DMS 273 treated with DMSO at 0.1 percent for 48 hours (cell line): ENCODE measurements around the gene LAP3.
"Not testable (repeated sequence)": the region's sequence is repeated elsewhere in the genome, so short reads cannot be mapped to it uniquely, and the experiment has no call there.

Source experiments
- DNase-seq: peaks from one replicate; lab custom pipeline; 2025; lab: John Stamatoyannopoulos, UW

LAP3 gene

DNA sequence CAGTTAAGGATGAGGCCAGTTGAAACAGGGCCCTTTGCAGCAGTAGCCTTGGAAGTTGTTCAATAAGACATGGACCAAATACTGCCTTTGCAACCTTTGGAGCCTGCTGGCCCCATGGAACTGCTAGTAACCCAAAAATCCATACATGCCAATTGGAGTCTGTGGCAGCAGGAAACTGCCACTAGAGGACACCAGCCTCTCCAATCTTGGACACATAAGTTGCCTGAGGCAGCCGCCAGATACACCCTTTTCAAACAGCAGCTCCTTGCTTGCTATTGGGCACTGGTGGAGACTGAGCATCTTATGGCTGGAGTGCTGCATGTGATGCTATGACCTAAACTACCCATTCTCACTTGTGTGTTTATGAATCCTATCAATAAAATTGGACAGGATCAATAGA lies 14.8 kb upstream of the LAP3 start:
- no peak for DNase-seq

GRCh38 chr4:17565846-17566245 lies 11.2 kb upstream of the LAP3 start:
- DNase-seq, result no peak

GRCh38 chr4:17567271-17567670 lies 9.7 kb upstream of the LAP3 start:
- DNase-seq, result no peak

DNA sequence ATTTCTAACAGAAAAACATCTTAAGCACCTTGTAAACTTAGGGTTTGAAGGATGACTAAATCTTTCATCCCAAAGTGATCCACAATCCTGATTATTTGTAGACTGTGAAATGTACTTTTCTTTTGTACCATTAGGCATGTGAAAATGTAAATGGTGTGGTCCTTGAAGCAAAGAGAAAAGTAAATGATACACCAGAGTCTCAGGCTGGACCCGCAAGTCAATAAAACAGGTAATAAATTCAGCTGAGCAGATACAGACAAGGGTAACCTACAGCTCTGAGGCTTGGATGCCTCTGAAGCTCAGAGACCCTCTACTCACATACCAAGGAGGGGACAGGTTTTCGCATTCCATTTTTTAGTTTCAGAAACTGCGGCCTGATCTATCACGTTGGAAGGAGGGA lies 2.8 kb upstream of the LAP3 start:
- DNase-seq, result no peak

- not testable (repeated sequence) for DNase-seq
These were observed 1.8 kb upstream of the LAP3 start for GRCh38 chr4:17575177-17575576.

GRCh38 chr4:17577665-17578481 lies 875 bp downstream of the LAP3 start:
- DNase-seq, result no peak

DNA sequence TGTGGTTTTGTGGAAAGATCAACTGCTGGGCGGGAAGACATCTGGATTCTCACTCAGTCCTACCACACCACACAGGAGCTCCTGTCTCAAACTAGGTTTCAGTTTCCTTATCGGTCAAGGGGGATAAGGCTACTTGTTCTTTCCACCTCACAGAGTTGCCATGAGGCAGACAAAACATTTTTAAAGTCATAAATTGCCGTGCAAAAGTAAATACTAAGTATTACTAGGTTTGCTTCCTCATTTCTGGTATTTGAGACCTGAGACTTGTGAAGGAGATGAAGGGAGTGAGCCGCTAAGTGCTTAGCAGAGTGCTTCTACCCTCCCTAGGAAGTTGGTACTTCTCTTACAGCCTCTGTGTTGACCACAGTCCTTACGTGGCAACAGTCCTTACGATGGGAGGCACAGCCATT lies 1.5 kb downstream of the LAP3 start:
- DNase-seq, result no peak

DNA sequence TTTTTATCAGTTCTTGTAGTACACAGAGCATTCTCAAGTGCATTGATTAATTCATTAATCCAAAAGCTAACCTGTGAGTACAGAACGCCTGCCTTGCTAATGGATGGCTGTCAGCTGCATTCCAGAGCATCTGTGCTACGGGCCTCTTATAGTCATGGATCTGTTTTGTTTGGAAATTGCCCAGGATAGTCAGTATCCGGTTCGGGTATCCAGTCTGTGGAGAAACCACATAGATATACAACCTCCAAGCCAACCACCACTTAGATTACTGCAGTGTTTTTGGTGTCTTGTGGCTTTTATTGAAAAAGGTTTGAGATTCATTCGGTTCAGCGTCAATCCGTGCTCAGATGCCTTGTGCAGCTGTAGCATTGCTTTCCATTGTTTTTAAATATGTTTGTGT lies 4.0 kb downstream of the LAP3 start:
- DNase-seq, result no peak

DNA sequence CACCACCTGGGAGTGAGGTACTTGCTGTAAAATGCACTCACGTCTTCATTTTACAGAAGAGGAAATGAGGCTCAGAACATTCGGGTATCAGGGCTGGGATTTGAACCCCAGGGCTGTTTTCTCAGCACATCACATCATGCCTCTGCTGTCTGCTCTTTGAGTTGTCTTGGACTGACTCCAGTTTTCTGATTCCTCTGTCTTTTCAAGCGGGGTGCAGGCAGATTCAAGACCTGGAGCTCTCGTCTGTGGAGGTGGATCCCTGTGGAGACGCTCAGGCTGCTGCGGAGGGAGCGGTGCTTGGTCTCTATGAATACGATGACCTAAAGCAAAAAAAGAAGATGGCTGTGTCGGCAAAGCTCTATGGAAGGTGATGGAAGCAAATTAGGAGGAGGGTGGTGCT lies 6.3 kb downstream of the LAP3 start:
- no peak for DNase-seq

GRCh38 chr4:17583941-17584340 lies 6.9 kb downstream of the LAP3 start:
- DNase-seq, result no peak

DNA sequence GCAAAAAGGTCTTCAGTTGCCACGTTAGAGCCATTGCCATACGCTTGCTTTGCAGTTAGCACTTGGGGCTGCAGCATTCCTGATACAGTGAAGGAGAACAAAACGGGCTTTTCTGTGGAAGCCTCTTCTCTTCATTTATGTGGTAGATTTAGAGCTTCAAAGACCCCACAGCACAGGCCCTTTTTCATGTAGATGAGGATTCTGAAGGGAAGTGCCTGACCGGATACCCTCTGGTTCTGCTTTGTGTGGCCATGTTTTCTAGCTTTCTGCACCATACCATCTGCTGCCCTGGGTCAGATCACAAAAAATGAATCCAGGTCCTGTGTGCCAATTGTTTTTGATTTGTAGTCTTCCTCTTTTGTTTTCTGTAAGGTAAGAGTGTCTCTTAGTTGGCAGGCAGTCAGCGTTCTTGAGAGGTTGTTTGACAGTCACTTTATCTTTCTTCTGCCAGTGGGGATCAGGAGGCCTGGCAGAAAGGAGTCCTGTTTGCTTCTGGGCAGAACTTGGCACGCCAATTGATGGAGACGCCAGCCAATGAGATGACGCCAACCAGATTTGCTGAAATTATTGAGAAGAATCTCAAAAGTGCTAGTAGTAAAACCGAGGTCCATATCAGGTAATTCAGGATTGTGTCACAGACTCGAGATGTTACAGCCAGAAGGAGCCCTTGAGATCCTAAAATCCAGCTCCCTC lies 7.7 kb downstream of the LAP3 start:
- no peak for DNase-seq

DNA sequence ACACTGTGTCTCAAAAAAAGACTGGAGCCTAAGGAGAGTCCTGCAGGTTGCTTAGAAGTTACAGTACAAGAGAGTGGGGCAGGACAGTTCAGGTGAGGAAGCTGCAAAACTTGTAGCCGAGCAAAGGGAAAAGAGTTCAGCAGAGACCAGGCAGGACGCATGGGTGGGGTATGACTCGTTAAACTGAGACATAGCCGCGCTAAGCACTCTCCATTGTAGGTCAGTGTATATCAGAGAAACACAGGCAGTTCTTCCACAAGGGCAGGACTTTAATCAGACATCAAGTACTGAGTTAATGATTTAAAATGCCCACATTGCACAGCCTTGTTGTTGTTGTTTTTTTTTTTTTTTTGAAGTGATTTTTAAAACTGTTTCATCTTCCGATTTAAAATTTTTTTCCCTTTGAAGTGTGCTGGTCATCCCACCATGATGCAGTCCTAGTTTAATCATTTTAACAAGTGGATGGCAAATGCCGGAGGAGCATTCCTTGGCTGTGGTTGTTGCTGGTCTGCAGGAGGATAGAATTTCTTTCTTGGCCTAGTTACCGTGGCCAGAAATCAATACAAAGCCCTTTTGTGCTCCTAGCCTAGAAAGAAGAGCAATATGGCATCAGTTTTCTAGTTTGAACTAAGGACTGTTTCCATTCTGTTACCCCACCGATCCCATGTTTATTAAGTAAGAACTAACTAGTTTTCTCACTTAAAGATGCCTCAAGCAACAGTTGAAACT lies 10.3 kb downstream of the LAP3 start:
- DNase-seq, result no peak

DNA sequence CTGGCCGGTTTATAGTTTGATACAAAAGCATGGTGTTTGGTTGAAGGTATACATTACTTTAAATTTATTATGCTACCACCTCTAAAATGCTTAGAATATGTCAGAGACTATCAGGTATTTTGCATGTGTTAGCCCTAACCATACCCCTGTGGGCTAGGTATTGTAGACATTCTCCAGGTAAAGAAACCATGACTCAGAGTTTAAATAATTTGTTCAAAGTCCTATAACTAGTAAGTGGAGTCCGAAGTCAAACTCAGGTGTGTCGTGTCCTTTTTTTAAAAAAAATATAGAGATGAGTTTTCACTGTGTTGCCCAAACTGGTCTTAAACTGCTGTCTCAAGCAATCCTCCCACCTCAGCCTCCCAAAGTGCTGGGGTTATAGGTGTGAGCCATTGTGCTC lies 12.4 kb downstream of the LAP3 start:
- DNase-seq, result no peak

GRCh38 chr4:17595471-17596005 lies 18.5 kb downstream of the LAP3 start:
- DNase-seq, result no peak

- no peak for DNase-seq
These were observed 20.5 kb downstream of the LAP3 start for GRCh38 chr4:17597517-17597916.

GRCh38 chr4:17599826-17600225 lies 22.8 kb downstream of the LAP3 start:
- no peak for DNase-seq

- DNase-seq, result no peak
These were observed 28.2 kb downstream of the LAP3 start for GRCh38 chr4:17605236-17605635.

GRCh38 chr4:17613761-17614415 lies 36.9 kb downstream of the LAP3 start:
- DNase-seq, result no peak

DNA sequence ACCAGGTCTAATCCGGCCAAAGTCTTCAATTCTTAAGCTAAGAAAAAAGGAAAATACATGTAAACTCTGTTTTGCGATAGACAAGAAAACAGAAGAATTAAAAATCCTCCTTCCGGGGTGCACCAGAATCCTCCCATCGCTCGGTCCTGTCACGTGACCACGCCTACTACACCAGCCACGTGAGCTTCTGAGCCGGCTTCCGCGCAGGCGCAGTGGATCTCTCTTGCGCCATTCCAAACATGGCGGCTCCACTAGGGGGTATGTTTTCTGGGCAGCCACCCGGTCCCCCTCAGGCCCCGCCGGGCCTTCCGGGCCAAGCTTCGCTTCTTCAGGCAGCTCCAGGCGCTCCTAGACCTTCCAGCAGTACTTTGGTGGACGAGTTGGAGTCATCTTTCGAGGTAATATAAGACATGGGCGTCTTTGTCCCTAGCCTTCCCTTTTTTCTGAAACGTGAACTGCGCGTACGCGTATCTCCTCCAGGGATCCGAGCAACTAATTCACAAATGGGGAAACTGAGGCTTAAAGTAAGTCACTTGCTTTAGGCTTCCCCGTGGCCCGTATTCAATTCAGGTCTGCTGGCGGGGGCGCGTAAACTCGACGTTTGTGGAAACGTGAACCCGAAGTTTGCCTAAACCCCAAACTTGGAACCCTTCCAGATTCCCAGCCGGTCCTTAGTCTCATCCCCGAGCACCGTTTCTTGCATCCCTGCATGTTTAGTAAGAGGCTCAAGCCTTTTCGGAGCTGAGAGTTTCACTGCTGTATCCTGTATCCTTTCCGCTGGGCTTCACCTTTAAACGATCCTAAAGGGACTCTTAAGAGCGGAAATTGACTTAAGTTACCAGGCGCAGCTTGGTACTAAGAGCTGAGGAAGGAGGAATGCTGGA lies 37.7 kb downstream of the LAP3 start, which contains the start of gene MED28:
MED28 (plus strand) TSS at position 226 of the 884 bp plus-strand sequence; CDS start at position 240, 14 bp downstream.
- peak; percentile 84 for DNase-seq

DNA sequence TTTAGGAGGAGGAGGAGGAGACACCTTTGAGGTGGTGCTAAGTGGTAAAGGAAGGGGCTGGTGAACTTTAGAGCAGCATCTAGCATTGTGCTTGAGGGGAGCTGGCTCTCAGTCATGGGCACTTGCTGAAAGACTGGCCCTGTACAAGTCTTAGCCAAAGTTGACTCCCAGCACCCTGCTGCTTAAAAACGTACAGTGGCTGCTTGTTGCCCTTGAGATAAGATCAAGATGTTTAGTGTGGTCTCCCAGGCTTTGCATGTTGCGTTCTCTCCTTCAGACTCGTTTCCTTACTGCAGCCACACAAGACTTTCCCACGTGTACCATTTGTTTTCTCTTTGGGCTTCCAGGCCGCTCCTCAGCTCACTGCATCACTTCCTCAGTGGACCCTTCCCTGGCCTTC lies 39.3 kb downstream of the LAP3 start:
- no peak for DNase-seq

DNA sequence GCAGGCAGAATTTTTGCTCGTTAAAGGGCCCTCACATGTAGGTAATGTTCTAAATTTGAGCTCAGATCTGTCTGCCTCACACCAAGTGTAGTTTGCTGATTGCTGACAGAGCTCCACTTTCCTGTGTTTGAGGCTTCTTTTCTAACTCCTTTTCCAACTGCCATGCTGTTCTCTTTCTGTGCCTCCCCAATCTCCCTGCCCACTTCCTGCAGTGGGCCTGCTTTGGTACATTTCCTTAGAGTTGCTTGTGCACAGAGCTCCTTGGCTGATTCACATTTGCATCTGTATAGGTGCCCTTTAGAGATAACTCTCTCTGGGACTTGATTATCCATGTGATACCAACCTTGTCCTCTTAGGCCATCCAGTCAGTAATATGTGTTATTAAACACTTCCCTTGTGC lies 41.9 kb downstream of the LAP3 start:
- DNase-seq, result no peak
